ENCODE results near the gene MEOX1.
"Not testable (repeated sequence)": the region's sequence is repeated elsewhere in the genome, so short reads cannot be mapped to it uniquely, and the experiment has no call there.

MEOX1 gene

DNA sequence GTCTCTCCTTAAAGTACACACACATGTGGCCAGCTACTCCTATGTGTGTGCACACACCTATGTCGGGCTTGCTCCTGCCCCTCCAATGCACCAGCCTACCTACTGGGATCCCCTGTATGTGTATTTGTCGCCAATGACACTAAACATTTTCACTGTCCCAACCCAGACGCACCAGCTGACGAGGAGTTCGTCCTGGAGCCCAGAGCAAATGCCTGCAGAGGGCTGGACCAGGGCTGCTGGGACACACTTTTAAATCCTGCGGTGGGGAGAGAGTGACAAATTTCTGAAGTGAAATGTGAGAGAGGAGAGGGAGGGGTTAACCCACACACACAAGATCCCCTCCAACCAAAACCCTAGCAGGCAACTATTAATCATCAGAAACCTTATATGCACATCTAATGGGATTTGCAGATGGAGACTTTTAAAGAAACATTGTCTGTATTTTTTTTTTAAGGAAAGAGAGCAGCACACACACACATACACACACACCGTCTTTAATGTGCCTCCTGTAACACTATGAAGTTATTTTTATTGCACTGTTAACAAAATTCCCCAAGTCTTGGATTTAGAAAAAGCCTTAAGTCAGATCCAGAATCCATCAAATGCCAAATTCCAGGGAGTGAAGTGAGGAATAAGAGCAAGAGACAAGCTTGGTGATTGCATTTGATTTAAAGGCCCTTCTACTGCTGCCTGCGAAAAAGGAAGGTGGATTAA is at the start of gene MEOX1:
Gene MEOX1, minus strand, starts transcription at position 224 of the 714 bp plus-strand sequence. CDS start 388 bp downstream, outside the sequence.
- DNase-seq (ENCODE audit: extremely low read depth in 1 of 2, low read depth in 1 of 2) = no peak

DNA sequence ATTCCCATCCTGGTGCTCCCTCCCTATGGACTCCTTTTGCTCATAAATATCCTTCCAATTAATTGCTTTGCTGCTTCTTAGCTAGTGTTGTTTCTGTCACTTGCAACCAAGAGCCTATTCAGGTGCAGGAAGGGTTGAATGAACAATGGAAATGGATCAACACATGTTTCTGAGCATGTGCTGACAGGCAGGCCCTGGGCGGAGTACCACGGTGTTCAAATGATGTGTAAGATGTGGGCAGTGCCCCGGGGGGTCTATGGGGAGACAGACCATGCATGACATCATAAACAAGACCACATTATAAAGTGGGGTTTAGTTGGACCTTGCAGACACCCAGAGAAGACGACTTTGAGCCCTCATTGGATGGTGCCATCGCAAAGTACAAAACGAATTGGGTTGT is 48.4 kb upstream of the MEOX1 start:
- no peak for DNase-seq (ENCODE audit: extremely low read depth in 1 of 2, low read depth in 1 of 2)

DNA sequence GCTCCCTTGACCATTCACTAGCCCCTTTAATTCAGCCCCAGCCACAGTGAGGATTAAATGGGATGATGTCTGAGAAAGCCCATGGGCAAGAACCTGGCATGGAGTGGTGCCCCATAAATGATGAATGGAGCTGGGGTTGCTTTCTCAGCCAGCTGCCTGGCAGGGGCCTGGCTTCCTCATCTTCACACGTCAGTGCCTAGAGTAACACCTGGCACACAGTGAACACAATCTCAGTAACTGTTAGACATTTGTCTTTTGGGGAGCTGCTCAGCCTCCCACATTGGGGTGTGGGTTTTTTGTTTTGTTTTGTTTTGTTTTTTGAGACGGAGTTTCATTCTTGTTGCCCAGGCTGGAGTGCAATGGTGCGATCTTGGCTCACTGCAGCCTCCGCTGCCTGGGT is 47.5 kb upstream of the MEOX1 start:
- no peak for DNase-seq (ENCODE audit: extremely low read depth in 1 of 2, low read depth in 1 of 2)

DNA sequence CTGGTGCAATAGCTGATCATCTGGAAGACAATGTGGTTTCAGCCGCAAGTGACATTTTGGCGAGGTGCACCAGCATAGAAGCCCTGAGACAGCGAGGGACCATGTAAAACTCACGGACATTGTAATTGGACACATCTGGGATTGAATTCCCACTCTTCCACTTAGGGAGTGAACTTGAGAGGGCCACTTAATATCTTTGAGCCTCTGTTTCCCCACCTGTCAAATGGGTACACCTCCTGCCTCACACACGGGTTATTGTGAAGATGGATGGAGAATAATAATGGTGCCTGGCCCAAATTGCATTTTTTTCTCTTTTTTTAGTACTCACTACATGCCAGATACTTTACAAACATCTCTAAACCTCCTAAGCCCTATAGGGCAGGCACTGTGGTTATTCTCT is 45.5 kb upstream of the MEOX1 start:
- no peak for DNase-seq (ENCODE audit: extremely low read depth in 1 of 2, low read depth in 1 of 2)

DNA sequence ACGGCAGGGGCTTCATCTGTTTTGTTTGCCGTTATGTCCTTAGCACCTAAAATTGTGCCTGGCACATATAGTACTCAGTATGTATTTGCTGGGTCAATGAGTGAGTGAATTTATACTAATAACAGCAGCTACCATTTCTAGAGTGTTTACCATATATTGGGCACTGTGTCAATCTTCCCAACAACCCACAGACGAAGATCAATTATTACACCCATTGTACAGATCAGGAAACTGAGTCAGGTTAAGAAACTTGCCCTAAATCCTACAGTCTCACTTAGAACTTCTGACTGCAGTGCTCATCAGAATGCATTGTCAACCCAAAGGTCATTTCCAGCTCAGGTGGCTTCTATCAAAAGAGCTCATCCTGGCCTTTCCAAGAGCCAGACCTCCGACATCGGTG is 44.5 kb upstream of the MEOX1 start:
- DNase-seq (ENCODE audit: extremely low read depth in 1 of 2, low read depth in 1 of 2) = no peak

DNA sequence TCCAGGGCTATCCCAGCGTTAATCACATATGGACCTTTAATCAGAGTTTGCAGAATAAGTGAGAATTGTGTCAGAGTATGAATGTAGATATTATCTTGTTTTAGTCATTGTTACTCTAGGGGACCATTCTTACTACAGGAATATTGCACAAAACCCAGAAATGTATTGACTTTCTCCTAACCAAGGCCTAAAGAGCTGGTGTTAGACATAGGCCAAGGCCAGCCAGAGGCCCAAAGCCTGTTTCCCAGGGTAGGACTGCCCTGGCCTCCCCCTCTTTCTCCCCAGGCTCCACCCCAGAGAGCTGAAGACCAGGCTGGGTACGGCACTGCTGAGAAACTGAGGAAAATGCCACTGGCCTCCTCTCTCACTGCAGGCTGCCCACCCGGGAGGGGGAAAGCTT is 41.9 kb upstream of the MEOX1 start:
- no peak for DNase-seq (ENCODE audit: extremely low read depth in 1 of 2, low read depth in 1 of 2)

DNA sequence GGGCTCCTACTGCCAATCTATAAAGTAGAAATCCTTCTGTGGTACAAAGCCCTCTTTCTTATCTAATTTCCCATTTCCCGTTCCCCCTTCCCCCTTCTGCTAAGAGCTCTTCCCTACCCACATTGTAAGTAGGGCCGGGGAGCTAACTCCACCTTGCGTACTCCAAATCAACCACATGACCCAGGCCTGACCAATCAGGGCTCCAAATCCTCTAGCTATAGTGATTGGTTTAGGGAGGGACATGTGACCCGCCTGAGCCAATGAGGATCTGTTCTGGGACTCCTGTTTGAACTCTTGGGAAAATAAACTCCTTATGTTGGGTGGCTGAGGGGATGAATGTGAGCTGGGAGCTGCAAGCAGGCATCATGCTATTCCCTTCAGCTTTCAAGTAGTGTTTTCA is 40.9 kb upstream of the MEOX1 start:
- DNase-seq (ENCODE audit: extremely low read depth in 1 of 2, low read depth in 1 of 2) = no peak

DNA sequence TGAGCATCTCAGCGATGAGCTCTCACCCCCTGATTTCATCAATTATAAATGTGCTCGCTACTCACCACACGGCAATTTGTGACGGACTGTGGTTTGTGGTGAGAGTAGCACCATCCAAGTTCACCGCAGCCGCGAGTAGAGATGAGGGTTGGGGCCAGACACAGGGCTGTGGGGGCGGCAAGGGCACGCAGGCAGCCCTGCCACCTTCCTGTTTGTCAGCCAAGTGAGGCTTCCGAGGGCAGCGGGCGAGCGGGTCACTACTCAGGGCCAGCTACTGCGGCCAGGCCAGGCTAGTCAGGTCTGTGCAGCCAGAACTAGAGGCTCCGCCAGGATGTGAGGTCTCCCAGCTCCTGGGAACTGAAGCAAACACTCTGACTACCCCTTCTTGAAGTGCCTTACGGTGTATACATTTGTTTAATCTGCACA is 39.6 kb upstream of the MEOX1 start:
- peak in 1 of 2 donors; percentile 22 for DNase-seq (ENCODE audit: extremely low read depth in 1 of 2, low read depth in 1 of 2)

DNA sequence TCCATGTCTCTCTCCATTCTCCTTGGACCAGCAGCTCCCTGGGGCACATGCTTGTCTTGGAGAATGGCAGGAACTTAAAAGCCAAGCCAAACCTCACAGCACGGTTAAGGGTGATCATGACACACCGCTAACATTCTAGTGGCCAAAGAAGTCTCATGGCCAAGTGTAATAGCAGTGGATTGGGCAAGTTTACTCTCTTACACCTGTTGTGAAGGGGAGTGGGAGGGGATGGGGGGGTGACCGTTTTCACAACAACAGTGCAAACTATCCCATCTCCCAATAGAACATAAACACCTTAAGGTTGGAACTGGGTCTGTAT is 37.7 kb upstream of the MEOX1 start:
- no peak for DNase-seq (ENCODE audit: extremely low read depth in 1 of 2, low read depth in 1 of 2)

DNA sequence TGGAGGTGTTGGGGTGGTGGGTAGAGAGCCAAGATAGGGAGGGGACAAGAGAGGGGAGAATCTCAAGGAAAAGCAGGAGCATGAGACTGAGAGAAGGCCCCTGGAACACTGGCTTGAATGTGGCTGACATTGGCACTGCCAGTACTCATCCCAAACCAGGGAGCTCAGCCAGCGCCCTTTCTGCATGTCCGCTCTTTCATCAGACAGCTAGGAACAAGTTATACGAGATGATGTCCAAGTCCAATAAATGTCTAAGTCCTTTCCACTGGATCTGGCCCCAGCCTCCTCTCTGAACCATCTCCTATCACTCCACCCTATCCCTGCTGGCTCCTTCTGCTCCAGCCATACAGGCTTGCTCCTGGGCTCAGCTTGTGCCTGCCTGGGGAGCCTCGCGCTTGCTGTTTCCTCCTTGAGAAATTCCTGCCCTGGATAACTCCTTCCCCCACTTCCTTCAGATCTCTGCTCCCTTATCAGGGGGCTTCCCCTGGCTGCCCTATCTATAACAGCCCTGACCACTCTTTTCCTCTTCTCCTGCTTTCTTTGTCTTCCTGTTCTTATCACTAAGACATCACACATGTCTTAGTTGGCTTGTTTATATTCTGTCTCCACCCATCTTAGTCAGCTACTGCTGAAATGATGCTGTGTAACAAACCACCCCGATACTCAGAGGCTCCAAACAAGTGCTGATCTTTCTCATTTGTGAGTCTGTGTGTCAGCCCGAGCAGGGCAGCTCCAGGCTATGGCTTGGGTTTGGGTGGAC is 37.1 kb upstream of the MEOX1 start:
- DNase-seq (ENCODE audit: extremely low read depth in 1 of 2, low read depth in 1 of 2) = no peak

DNA sequence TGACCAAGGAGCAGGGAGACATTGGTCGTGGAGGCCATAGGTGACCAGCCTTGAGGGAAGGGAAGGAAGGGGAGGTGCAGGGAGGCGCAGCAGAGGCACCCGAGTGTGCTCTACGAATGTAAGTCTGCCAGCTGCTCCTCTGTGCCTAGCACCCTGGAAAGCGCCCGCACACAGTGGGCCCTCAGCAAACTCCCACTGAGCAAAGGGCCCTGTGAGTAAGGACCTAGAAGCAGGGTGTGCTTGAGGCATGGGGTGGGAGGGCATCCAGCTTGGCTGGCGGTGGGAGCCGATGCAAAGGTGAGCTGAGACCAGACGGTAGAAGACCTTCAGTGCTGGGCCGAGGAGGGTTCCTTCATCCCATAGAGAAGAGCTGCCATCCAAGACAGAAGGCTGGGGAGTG is 36.2 kb upstream of the MEOX1 start:
- no peak for DNase-seq (ENCODE audit: extremely low read depth in 1 of 2, low read depth in 1 of 2)

DNA sequence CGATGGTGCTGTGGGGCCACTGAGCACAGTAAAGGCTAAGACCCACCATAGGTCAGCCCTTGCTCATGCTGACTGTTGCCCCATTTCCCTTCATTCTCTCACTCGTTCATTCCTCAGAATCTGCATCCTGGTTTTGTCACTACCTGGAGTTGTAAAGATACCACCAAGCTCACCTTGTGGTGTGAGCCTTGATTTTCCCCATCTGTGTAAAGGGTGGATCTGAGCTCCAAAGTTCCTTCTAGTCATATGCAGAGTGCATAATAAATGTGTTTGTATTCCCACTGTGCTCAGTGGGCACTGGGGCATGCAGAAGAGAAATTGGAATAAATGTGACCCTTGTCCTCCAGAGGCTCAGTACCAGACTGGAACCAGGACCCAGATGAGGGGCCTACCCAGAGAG is 35.2 kb upstream of the MEOX1 start:
- no peak for DNase-seq (ENCODE audit: extremely low read depth in 1 of 2, low read depth in 1 of 2)

DNA sequence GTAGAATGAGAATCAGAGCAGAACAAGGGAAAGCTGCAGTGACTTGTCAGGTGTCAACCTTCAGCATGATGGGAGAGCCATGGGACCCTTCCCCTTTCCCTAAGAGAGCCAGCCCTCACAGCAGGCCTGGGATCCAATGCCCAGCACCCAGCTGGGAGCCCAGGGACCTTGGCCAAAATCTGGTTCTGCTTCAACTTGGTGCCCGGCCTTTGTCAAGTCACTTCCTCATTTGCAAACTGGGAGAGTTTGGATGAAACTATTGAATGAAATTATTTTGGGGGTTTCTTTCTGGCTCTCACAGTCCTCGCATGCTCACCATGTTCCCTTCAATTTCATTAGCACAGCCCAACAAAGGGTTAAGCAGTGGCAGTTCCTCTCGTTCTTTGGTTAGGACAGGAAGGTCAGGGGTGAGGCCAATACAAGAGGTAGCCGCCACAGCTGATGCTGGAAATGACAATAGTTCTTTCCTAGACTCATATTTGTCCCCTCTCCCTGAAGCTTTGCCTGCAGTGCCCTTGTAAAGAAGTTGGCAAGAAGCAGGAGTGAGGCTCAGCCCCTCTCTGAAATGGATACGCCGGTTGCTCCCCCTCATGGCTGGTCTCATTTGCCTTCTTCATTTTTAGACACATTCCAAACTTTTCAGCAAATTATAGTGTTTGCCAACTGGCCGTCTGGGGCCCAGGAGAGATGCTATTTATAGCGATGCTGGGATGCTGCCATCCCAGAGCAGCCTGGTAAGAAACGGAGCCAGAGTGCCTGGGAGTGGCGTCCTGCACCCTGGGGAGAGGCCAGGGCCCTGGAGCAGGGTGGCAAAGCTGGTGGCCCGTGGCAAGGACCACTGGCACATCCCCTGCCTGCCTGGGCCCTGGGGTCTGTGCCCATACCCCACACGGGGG is 34.5 kb upstream of the MEOX1 start:
- no peak for DNase-seq (ENCODE audit: extremely low read depth in 1 of 2, low read depth in 1 of 2)

DNA sequence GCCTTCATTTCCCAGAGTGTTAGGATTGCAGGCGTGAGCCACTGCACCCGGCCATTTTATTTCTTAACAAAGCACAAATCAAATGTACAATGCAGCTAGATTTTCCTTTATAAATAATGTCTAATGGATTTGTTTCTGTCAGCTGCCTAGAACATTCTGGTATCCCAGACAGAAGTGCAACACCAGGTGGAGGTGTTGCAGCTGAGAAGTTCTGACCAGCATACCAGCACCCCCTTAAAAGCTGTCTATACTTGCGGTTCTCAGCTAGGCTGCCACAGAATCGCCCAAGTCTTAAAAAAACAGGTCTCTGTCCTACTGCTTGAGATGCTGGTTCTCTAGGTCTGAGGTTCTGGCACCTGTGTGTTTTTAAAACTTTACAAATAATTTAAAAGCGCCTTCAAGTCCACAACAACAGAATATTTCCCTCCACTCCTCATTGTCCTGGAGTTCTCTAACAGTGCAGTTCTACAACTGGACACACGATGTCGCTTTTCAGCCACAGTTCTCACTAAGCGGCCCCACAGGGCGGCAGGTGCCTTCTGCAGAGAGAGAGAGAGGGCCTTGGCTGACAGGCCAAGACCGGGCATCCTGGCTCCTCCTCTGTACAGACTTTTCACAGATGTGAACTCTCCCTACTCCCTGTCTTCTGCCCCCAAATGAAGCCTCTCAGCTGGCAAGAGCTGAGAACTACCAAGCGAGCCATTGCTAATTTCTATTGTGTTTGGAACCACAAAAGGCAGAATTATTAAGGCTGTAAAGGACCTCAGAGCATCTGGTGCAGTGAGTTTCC is 32.6 kb upstream of the MEOX1 start:
- peak; percentile 37 to 51 for DNase-seq (ENCODE audit: extremely low read depth in 1 of 2, low read depth in 1 of 2)

DNA sequence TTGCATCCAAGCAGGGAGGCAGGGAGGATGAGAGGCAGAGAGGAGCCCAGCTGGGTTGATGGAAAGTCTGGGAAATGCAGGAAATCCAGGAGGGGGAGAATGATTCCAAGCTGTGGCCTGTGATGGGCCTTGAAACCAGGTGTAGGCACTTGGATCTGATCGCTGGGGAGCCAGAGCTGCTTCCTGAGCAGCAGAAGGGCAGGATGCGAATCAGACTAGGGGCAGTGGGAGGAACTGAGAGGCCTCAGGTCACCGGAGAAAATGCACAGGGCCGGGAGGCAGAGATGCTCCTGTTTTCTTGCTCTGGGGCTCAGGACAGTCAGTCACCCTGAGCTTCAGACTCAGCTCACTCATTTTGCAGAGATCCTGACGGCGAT is 29.6 kb upstream of the MEOX1 start:
- no peak for DNase-seq (ENCODE audit: extremely low read depth in 1 of 2, low read depth in 1 of 2)

DNA sequence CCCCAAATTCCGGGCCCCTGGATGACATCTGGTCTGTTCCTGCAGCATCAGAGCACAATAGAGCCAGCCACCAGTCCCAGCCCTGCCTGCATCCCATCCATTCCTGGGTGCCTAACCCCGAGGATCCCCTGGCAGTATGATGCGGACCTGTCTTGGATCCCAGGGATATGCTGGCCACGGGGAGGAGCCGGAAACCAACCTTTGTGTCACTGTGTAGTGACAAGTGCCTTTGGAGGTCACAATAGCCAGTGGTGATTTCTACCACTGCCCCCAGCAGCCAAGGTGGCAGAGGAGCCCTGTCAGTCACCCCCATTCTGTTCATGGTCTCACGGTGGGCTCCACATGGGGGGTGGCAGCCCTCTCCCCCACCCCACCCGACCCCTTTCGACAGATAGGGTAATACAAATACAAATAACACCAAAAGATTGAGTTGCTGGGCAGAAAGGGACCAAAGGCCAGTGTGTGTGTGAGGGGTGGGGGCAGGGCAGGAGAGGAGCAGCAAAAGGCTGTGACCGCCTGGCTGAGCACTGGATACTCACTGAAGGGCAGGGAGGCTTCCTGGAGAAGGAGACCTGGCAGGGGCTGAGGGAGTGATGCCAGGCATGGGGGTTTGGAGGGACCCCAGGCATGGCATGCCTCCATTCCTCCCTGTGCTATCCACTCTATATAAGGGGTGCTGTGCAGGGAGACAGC is 29.0 kb upstream of the MEOX1 start:
- no peak for DNase-seq (ENCODE audit: extremely low read depth in 1 of 2, low read depth in 1 of 2)

DNA sequence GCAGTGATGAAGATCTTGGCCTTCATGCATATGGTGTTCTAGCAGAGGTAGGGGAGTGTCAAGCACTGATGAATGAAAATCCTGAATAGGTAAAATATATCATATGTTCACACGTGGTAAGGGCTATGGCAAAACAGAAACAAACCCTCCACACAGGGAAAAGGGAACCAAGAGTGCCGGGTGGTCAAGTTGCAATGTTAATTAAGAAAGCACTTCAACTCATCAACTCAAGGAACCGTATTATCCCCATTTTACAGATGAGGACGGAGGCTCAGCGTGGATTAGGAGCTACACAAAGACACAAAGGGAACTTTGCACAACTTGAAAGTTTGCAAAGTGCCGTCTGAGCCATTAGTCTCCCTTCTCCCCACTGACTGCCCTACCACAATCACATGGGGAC is 28.1 kb upstream of the MEOX1 start:
- no peak for DNase-seq (ENCODE audit: extremely low read depth in 1 of 2, low read depth in 1 of 2)

DNA sequence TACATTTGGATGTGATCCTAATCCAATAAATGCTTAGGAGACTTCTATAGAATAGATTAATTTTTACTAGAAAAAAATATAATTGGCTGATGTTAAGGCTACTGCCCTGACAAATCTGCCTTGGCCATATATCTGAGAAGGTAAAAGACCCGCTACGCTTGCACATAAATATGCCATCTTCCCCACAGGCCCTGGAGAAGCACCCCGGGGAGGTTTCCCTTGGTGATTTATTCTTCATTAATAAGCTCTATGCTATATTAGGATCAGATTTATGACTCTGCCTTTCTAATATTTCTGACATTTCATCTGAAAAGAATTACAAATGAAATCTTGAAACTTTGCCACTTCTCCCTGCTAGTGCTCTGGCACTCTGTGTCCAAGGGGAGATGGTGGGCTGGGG is 27.4 kb upstream of the MEOX1 start:
- no peak for DNase-seq (ENCODE audit: extremely low read depth in 1 of 2, low read depth in 1 of 2)

DNA sequence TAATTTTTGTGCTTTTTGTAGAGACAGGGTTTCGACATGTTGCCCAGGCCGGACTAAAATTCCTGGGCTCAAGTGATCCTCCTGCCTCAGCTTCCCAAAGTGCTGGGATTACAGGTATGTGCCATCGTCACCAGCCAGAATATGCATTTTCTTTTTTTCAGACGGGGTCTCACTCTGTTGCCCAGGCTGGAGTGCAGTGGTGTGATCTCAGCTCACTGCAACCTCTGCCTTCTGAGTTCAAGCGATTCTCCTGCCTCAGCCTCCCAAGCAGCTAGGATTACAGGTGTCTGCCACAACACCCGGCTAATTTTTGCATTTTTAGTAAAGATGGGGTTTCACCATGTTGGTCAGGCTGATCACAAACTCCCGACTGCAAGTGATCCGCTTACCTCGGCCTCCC is 25.2 kb upstream of the MEOX1 start:
- DNase-seq (ENCODE audit: extremely low read depth in 1 of 2, low read depth in 1 of 2) = not testable (repeated sequence)

DNA sequence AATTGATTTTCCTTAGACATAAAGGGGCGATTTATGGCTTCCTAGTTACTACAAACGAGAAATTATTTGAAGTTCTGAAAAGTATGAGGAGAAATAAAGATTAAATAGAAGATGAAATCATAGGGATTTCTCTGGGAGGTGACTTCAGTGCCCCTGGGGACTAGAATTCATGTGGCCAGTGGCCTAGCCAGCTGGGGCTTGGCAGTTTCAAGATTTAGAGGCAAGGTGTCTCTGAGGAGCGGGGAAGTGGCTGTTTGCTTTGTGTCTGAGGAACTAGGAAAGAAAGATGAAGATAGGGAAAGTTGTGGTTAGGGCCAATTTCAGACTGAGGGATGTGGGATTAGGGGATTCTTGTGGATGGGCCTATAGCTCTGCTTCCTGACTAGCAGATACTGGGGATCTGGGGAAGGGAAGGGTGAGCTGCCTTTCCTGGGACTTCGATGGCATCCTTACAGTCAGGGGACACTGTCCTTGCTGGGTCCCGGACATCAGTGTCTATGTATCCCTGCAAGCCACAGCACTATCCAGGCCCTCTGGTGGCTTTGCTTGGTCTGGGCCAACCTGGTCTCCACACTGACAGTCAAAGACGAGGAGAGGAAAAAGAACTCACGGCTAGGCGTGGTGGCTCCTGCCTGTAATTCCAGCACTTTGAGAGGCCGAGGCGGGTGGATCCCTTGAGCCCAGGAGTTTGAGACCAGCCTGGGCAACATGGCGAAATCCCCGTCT is 22.4 kb upstream of the MEOX1 start:
- DNase-seq (ENCODE audit: extremely low read depth in 1 of 2, low read depth in 1 of 2) = no peak
